Activated T-cell treated with anti-CD3 and anti-CD28 coated beads, Interleukin-2, amount 50 U/mL, for 1 hour (primary cell): Measurements from ENCODE around the gene CYP2C8.
"Not testable (repeated sequence)": the region's sequence is repeated elsewhere in the genome, so short reads cannot be mapped to it uniquely, and the experiment has no call there.

Experiments
- DNase-seq: peaks from one replicate; pipeline ENCODE4 v3.0.0-alpha.2; 2020

The CYP2C8 gene

GRCh38 chr10:95069286-95069685 lies at the start of gene CYP2C8:
Gene CYP2C8, minus strand, starts transcription at chr10:95069497. Its CDS starts 95 bp downstream, at chr10:95069402.
- DNase-seq = no peak

DNA sequence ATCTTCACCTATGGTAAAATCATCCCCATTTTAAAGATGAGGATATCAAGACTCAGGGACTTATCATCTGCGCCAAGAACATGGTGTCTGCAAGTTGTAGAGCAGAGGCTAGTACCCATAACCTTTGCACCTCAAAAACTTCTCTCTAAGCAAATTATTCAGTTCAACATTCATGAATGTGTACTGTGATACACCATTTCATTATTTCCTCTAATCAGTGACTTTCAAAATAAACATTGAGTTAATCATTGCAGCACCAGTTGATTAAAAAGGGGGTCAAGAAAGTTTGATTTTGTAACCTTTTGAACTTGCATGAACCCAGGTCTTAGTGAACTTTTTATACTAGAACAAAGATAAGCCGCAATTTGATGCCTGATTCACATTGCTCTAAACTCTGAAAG lies 47.6 kb upstream of the CYP2C8 start:
- no peak for DNase-seq

GRCh38 chr10:95110823-95111222 lies 41.5 kb upstream of the CYP2C8 start:
- DNase-seq = not testable (repeated sequence)

GRCh38 chr10:95097805-95098204 lies 28.5 kb upstream of the CYP2C8 start:
- DNase-seq = no peak

DNA sequence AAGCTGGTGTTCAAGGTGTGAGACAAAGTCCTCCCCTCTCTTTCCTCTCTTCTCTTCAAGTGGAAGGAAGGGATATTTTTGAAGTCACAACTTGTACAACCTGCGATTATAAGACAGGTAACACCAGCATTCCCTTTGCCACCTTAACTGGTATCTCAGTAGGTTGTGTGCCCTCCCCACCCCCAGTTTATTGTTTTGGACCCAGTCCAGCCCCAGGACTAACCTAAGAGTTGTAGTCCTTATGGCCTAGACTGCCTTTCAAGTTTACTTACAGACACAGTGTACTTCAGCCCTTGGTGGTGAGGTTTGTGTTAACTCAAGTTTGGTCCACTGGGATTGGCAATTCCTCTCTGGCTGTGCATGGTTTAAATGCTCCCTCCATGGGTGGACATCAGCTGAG lies 26.8 kb upstream of the CYP2C8 start:
- DNase-seq = no peak

DNA sequence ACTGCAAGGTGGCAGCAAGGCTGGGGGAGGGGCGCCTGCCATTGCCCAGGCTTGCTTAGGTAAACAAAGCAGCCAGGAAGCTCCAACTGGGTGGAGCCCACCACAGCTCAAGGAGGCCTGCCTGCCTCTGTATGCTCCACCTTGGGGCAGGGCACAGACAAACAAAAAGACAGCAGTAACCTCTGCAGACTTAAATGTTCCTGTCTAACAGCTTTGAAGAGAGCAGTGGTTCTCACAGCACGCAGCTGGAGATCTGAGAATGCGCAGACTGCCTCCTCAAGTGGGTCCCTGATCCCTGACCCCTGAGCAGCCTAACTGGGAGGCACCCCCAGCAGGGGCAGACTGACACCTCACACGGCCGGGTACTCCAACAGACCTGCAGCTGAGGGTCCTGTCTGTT lies 10.3 kb upstream of the CYP2C8 start:
- DNase-seq = not testable (repeated sequence)

GRCh38 chr10:95077556-95077955 lies 8.3 kb upstream of the CYP2C8 start:
- DNase-seq = no peak

DNA sequence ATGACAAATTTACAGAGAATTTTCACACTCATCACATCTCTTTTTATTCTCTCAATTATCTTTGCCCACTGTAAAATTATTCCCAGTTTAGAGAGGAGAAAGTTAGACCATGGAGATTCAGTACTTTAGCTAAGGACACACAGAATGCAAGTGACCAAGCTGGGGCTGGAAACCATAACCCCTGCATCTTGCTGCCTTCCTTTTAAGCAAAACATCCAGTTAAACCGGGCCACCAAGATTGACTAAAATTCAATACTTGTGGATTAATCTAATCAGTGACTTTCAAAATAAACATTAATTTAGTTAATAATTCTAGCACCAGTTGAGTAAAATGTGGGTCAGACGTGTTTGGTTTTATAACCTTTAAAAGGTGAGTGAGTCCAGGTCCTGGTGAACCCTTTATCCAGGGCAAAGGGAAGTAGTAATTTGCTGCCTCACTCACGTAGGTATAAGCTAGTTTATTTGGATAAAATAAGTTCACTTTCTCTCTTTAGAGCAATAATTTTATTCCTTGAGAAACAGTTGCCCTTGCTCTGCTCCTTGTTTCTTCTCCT lies 1.9 kb upstream of the CYP2C8 start:
- DNase-seq = no peak

DNA sequence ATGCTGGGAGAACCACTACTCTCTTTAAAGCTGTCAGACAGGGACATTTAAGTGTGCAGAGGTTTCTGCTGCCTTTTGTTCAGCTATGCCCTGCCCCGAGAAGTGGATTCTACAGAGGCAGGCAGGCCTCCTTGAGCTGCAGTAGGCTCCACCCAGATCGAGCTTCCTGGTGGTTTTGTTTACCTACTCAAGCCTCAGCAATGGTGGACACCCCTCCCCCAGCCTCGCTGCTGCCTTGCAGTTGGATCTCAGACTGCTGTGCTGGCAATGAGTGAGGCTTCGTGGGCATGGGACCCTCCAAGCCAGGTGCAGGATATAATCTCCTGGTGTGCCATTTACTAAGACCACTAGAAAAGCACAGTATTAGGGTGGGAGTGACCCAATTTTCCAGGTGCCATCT lies 5.2 kb downstream of the CYP2C8 start:
- DNase-seq = not testable (repeated sequence)

DNA sequence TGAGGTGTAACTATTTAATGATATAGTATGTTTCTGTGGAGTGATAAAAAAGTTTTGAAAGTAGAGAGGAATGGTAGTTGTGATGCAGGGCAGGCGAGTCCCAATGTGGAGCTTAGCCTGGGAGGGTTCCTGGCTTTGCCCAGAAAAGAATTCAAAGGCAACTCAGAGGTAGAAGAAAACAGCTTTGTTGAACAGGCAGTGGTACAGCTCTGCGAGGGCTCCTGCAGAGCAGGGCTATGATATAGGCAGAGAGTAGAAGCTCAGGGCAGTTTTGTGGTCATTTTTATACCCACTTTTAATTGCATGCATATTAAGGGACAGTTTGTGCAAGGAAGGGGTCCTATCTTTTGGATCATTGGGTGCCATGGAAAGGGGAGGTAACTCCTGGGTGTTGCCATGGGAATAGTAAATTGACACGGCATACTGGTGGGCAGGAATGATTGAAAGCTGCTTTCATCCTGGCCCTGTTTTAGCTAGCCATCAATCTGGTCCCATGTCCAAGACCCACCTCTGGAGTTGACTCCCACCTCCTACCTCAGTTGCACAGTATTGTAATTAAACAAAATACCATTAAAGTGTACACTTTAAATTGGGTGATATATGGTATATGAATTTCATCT lies 12.4 kb downstream of the CYP2C8 start:
- no peak for DNase-seq

- no peak for DNase-seq
Measured at GRCh38 chr10:95049919-95050318, 19.4 kb downstream of the CYP2C8 start.

- no peak for DNase-seq
Measured at GRCh38 chr10:95048206-95048605, 21.1 kb downstream of the CYP2C8 start.

DNA sequence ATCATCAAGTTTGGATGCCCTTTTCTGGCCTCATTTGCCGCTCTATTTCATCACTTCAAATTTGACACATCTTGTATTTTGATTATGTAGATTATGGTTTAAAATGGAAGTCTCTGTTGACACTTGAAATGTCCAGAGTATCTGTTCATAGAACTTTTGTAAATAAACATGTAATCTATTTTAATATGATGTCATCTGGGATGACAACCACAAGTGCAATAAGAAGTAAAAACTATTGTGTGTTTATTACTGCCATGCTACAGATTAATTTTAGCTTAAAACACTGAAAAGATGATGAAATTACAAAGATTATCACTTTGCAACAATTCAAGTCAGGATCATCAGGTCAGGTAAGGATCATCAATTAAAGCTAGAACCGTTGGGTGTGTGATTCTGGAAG lies 30.0 kb downstream of the CYP2C8 start:
- DNase-seq = no peak

GRCh38 chr10:95035332-95036295 lies 33.7 kb downstream of the CYP2C8 start:
- no peak for DNase-seq

DNA sequence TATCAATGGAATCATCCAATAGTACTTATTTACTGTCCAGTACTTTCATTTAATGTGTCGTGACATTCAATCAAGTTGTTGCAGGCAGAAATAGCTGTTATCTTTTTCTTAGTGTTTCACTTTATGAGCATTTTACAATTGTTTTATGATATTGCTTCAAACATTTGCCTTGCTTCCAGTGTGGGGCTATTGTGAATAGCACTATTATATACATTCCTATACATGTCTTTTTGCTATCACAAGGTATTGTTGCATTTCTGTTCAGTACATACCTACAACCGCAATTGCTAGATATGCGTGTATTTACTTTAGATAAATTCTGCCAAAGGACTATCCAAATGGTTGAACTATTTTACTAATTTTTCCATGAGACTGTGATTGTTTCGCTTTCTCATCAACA lies 34.9 kb downstream of the CYP2C8 start:
- no peak for DNase-seq

GRCh38 chr10:95031656-95032055 lies 37.6 kb downstream of the CYP2C8 start:
- no peak for DNase-seq

- no peak for DNase-seq
Measured at GRCh38 chr10:95026461-95026860, 42.8 kb downstream of the CYP2C8 start.

GRCh38 chr10:94997741-94998174 lies 71.5 kb downstream of the CYP2C8 start:
- DNase-seq = no peak

DNA sequence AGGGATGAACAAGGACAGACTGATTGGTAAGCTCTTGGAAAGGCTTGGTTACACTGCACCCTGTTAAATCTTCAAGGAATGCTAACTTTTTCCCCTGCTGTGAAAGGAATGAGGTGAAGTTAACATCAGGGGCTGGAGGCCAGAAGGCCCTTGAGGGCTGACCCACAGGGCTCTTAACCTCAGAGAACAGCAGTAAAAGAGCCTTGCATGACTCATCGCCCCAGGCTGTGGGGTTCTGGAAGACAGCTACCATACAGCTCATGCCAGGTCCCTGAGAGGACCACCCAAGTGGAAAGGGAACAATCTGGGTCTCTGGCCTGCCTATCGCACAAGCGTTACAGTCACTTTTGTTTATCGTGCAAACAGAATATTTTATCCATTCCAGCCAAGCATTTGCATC lies 76.5 kb downstream of the CYP2C8 start:
- DNase-seq = no peak

DNA sequence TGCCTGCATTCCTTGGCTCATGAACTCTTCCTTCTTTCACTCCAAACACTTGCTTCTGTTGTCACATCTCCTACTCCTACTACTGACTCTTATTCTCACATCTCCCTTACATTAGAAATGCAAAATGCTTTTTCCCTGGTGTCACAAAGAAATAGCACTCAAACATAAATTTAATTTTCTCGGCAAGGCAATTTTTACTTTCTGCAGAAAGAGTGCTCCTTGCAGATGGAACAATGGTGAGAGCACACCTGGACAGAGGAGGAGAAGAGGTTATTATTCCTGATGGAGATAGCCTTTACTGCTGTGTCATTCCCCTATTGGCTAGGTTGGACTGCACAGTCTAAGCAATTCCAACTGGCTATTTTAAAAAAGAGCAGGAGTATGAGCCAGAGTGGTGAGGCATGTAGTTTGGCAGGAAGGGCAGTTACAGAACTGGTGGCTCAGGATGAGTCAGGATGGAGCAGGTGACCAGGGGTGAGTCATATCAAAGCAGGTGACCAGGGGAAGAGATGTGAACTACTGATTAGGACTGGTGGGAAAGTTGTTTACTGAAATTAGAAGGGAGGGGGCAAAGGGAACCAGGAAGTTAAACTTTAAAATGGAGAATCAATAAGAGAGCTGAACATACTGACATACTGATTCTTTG lies 77.9 kb downstream of the CYP2C8 start:
- no peak for DNase-seq

- DNase-seq = no peak
Measured at GRCh38 chr10:94989192-94989591, 80.1 kb downstream of the CYP2C8 start.
